KMS-11 (cell line): ENCODE results near the gene AMZ1.

Experiments used
- H2AFZ ChIP-seq: fragments of 200-600 bp; sonication (generic); 2 replicates; pipeline ENCODE4 v1.6.1; 2016; ENCODE audit warnings: antibody characterized with exemption, mixed run types, low read depth
- H3K27ac ChIP-seq: fragments of 200-600 bp; sonication (generic); 2 replicates; pipeline ENCODE4 v1.6.1; 2016; ENCODE audit warnings: mild to moderate bottlenecking, mixed run types
- H3K27me3 ChIP-seq: fragments of 200-600 bp; sonication (generic); 2 replicates; pipeline ENCODE4 v1.6.1; 2017; ENCODE audit warnings: mild to moderate bottlenecking, low read depth, mixed run types, moderate library complexity; ENCODE audit not compliant: insufficient read depth
- H3K36me3 ChIP-seq: fragments of 200-600 bp; sonication (generic); 2 replicates; pipeline ENCODE4 v1.6.1; 2017; ENCODE audit warnings: mild to moderate bottlenecking, mixed run types; ENCODE audit not compliant: insufficient read depth
- H3K4me1 ChIP-seq: fragments of 200-600 bp; sonication (generic); 2 replicates; pipeline ENCODE4 v1.6.1; 2016; ENCODE audit warnings: mild to moderate bottlenecking, low read depth, mixed run types; ENCODE audit not compliant: poor library complexity, severe bottlenecking
- H3K4me2 ChIP-seq: fragments of 200-600 bp; sonication (generic); 2 replicates; pipeline ENCODE4 v1.7.0; 2016; ENCODE audit warnings: mild to moderate bottlenecking, mixed run types
- H3K4me3 ChIP-seq: fragments of 200-600 bp; sonication (generic); IDR thresholded peaks from 2 replicates; pipeline ENCODE4 v1.6.1; 2017; ENCODE audit warnings: low read depth, low read length, mixed read lengths; ENCODE audit not compliant: insufficient read depth
- H3K79me2 ChIP-seq: fragments of 200-600 bp; sonication (generic); 2 replicates; pipeline ENCODE4 v1.6.1; 2016; ENCODE audit warnings: low read depth, mixed run types; ENCODE audit not compliant: insufficient read depth
- H3K9ac ChIP-seq: fragments of 200-600 bp; sonication (generic); 2 replicates; pipeline ENCODE4 v1.6.1; 2016; ENCODE audit warnings: mild to moderate bottlenecking, mixed run types
- H4K20me1 ChIP-seq: fragments of 200-600 bp; sonication (generic); 2 replicates; pipeline ENCODE4 v1.6.1; 2016; ENCODE audit warnings: mild to moderate bottlenecking, mixed run types; ENCODE audit not compliant: insufficient read depth
- CTCF ChIP-seq: fragments of 200-600 bp; sonication (generic); conservative IDR thresholded peaks from 2 replicates; pipeline ENCODE4 v1.6.1; 2017; ENCODE audit warnings: low read depth, mild to moderate bottlenecking, antibody characterized with exemption, low read length, moderate library complexity, mixed read lengths

Gene AMZ1

GRCh38 chr7:2663960-2664359 lies 24.0 kb upstream of the AMZ1 start:
- no peak overlapping the region for H3K4me2 ChIP-seq
- no peak overlapping the region for H3K9ac ChIP-seq

GRCh38 chr7:2665359-2665791 lies 22.6 kb upstream of the AMZ1 start:
- Histone ChIP-seq H2AFZ (no peak overlapping the region), H4K20me1 (no peaks in the 10 kb centered on the region), H3K27ac (no peak overlapping the region), H3K79me2 (no peaks in the 10 kb centered on the region), H3K9ac (no peak overlapping the region), H3K4me1 (no peaks in the 10 kb centered on the region), H3K4me3 (no peak overlapping the region), H3K27me3 (peaks cover 27% of the 10 kb centered on the region; the same call in 1 of the 2 replicates), H3K4me2 (no peak overlapping the region), H3K36me3 (no peaks in the 10 kb centered on the region)
- TF ChIP-seq CTCF: no peak

More at GRCh38 chr7:2663960-2664359, 24.0 kb upstream of the AMZ1 start:
- no peak for TF ChIP-seq CTCF
- H3K79me2 ChIP-seq: no peaks in the 10 kb centered on the region
- no peak overlapping the region for H2AFZ ChIP-seq
- H3K36me3 ChIP-seq: no peaks in the 10 kb centered on the region
- no peaks in the 10 kb centered on the region for H3K4me1 ChIP-seq
- H3K27ac ChIP-seq: no peak overlapping the region
- no peak overlapping the region for H3K4me3 ChIP-seq
- peaks cover 22% of the 10 kb centered on the region; the same call in 1 of the 2 replicates for H3K27me3 ChIP-seq
- no peaks in the 10 kb centered on the region for H4K20me1 ChIP-seq

DNA sequence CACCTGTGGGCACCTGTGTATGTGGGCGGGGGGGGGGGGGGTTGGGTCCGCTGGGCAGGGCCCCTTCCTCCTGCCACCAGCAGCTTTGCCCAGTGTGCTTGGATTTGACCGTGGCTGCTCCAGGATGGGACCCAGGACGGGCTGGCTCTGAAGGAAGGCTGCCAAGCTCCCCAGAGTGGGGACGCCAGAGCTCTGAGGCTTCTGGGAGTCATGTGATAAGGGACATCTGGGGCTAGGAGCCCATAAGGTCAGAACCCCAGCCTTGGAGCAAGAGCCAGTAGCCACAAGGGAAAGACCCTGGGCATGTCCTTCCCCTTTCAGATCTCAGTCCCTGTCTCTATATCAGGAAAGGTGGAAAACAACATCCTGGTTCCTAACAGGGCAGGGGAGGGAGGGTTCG lies 21.8 kb upstream of the AMZ1 start:
- no peak for TF ChIP-seq CTCF
- H3K27me3 ChIP-seq: peaks cover 27% of the 10 kb centered on the region; the same call in 1 of the 2 replicates
- H3K27ac ChIP-seq: no peak overlapping the region
- no peaks in the 10 kb centered on the region for H3K36me3 ChIP-seq
- H3K79me2 ChIP-seq: no peaks in the 10 kb centered on the region
- H4K20me1 ChIP-seq: no peaks in the 10 kb centered on the region
- no peak overlapping the region for H3K9ac ChIP-seq
- H3K4me1 ChIP-seq: peaks cover 7% of the 10 kb centered on the region
- no peak overlapping the region for H3K4me3 ChIP-seq
- no peak overlapping the region for H2AFZ ChIP-seq
- no peak overlapping the region for H3K4me2 ChIP-seq

- H3K4me3 ChIP-seq: no peak overlapping the region
- H3K4me2 ChIP-seq: no peak overlapping the region
- peaks cover 27% of the 10 kb centered on the region; the same call in 1 of the 2 replicates for H3K27me3 ChIP-seq
- no peaks in the 10 kb centered on the region for H3K79me2 ChIP-seq
- no peak overlapping the region for H3K27ac ChIP-seq
- no peaks in the 10 kb centered on the region for H3K36me3 ChIP-seq
- TF ChIP-seq CTCF: no peak
- no peak overlapping the region for H3K9ac ChIP-seq
- H3K4me1 ChIP-seq: peaks cover 7% of the 10 kb centered on the region
- no peaks in the 10 kb centered on the region for H4K20me1 ChIP-seq
- H2AFZ ChIP-seq: no peak overlapping the region
These were observed 21.3 kb upstream of the AMZ1 start for GRCh38 chr7:2666588-2667250.
